NOMO-1 (cell line): ENCODE measurements around the gene AQP11.

Source experiments
- DNase-seq, 2 experiments: peaks; one replicate each; lab custom pipeline; 2025; ENCODE audit not compliant: unreplicated experiment in 2 of 2; lab: John Stamatoyannopoulos, UW

Gene AQP11

DNA sequence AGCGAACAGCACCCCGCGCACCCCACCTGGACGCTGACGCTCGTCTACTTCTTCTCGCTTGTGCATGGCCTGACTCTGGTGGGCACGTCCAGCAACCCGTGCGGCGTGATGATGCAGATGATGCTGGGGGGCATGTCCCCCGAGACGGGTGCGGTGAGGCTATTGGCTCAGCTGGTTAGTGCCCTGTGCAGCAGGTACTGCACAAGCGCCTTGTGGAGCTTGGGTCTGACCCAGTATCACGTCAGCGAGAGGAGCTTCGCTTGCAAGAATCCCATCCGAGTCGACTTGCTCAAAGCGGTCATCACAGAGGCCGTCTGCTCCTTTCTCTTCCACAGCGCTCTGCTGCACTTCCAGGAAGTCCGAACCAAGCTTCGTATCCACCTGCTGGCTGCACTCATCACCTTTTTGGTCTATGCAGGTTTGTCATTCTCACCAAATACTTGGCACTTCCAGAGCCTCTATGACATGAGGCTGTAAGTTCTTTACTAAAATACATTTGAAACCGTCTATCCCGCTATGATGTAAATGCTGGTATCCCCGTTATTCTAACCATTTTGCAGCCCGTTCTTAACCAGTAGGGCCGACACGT is 535 bp downstream of the AQP11 start:
- no peak for DNase-seq

DNA sequence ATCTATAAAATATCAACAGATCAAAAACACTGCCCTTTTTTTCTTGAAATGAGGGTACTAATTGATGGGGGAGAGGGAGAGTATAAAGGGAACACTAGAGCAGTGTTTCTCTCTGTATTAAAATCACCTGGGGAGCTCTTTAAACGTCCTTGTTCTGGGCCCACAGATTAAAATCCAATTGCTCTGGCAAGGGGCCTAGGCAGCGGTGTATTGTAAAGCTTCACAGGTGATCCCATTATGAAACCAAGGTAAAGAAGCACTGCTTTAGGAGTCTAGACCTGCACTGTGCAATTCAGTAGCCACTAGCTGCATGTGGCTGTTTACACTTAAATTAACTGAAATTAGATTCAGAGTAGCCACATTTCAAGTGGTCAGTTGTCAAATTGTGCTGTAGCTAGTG is 3.0 kb downstream of the AQP11 start:
- DNase-seq, result no peak

DNA sequence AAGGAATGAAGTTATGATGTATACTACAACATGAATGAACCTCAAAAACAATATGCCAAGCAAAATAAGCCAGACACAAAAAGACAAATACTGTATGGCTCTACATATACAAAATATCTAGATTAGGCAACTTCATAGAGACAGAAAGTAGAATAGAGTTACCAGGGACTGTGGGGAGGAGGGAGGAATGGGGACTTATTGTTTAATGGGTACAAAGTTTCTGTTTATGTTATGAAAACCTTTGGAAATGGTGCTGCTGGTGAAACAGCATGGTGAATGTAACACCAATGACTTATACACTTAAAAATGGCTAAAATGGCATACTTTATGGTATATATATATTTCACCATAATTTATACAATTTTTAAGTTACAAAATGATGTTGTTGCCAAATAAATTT is 4.1 kb downstream of the AQP11 start:
- no peak for DNase-seq

DNA sequence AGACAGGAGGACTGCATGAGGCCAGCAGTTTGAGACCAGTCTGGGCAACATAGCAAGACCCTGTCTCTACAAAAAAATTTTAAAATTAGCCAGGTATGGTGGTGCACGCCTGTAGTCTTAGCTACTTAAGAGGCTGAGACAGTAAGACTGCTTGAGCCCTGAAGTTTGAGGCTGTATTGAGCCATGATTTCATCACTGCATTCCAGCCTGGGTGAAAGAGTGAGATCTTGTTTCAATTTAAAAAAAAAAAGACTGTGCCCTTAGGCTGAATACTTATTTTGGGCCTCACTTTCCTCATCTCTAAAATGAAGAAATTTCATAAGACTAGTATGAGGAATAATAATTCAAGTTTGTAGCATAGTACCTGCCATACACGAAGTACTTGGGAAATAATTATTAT is 6.9 kb downstream of the AQP11 start:
- no peak for DNase-seq

DNA sequence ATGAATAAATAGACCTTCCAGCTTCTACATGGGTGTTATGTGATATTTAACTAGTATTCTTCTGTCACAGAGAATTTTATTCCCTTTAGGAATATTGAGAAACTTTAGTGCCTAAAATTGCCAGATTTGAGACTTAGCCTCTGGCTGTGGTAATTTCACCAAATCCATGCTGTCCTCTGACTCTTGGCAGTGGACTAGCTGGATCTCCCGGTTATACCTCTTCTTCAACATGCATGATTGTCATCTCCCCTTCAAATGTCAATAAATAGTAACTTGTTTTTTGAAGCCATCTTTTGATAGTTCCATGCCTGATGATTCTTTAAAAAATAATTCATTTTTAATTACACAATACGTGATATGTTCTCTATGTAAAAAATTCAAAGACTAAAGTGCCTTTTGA is 8.4 kb downstream of the AQP11 start:
- DNase-seq, result no peak

DNA sequence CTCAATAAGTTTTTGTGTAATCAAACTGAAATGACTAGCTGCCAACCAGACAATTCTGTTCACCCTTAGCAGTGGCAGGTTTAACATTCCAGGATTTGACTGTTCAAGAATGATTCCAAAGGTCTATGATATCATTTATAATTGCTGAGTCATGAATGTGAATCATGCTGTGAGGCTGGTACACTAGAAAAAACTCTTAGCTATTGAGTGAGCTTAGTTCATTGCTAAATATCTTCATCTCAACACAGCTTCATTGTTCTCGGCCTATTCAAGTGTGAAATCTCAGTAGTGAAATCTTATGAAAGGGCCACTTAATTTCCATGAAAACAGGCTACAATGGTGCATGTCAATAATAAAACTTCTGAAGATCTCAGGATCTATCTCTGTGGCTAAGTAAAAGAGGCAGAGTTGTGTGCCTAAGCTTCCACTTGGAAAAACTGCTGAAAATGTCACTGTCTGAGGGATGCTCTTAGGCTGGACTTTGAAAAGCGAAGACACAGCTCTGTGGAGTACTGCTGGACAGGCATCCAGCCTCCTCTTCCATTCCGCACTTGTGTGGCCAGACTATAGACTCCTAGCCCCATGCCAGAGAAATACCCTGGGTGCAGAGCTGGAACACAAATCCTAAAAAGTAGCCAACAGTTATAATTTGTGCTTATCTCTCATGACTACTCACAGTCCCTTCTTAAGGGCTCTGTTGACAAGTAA is 12.8 kb downstream of the AQP11 start:
- DNase-seq, result no peak

DNA sequence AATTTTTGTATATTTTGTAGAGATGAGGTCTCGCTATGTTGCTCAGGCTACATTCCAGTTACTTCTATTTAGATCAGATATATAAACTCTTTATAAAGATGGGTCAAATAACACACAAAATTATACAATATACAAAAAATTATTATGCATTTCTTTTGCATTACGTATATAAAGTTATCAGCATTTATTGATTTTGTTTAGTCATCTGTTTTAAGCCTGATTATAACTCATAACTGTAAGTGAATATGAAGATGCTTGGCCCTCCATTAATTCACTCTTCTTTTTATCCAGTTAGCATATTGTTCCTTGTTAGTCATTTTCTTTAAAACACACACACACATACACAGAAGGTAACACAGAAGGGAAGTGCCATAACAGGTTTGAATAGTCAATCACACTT is 14.5 kb downstream of the AQP11 start:
- no peak for DNase-seq

DNA sequence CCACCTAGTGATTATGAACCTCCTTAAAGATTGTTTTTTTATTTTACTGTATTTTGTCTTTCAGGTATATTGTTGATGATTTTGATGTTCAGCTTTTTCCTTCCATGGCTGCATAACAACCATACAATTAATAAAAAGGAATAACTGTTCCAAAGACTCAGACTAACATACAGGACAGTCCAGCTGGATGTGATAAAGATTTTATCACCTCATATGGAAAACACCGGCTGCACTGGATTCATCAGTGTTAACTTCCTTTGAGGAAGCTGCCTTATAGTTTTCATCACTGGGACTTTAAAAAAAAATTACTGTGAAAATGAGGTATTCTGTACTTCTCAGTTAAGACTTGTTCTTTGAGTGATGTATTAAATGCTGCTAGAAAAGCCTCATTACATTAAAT is 19.5 kb downstream of the AQP11 start:
- no peak for DNase-seq

DNA sequence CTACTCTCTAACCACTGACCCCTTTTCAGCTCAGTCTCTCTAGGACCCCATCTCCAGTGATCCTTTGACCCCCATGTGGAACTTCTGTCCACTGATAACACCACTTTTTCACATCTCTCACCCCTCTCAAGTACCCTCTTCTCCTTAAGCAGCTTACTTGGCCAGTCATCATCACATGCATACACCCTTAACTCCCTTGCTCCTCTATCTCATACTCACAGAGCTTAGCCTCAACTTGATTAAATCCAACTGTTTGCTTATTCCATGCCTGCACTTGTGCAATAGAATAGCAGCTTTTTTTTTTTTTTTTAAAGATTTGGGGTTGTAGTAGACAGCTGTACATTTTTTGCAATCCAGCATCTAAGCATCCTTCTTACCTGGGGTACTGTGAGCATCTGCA is 22.2 kb downstream of the AQP11 start:
- no peak for DNase-seq

DNA sequence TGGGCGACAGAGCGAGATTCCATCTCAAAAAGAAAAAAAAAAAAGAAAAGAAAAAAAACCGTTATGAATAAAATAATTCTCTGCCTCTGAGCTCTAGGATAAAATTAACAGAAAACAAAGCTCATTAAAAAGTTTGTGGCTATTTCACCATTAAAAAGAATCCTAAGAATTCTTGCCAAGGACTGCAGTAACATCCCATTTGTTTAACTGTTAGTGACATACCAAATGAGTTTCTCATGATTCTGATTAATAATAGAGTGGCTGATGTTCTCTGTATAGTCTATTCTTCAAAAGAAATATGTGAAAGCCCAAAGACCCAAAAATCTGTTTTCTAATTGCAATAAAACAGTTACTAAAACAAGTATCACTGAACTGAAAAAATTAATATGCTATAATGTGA is 28.1 kb downstream of the AQP11 start:
- no peak for DNase-seq

DNA sequence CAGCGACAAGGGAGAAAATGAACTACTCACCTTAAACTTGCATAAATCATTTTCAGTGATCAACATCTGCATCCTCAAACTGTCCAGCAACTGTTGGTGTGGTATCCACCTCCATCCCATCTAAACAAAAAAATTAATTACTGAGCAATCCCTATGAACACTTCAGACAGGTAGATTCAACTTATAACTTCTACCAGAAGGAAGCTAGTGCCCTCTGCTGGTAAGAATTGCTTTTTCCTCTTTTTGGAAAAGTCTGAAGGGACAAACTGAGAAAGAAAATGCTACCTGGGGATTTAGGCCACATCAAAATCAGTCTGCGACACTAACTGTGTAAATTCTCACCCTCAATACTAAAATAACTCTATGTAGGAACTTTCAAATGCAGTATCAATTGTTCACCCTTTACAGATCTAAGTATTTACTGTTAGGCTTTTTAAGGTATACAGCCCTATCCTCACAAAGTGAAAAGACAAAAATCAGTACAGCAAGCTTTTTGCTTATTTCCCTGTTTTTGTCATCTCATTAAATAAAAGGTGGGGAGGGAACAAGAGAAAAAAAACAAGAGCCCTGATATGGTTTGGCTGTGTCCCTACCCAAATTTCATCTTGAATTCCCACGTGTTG is 29.9 kb downstream of the AQP11 start:
- peak; percentile 1 to 14 for DNase-seq

DNA sequence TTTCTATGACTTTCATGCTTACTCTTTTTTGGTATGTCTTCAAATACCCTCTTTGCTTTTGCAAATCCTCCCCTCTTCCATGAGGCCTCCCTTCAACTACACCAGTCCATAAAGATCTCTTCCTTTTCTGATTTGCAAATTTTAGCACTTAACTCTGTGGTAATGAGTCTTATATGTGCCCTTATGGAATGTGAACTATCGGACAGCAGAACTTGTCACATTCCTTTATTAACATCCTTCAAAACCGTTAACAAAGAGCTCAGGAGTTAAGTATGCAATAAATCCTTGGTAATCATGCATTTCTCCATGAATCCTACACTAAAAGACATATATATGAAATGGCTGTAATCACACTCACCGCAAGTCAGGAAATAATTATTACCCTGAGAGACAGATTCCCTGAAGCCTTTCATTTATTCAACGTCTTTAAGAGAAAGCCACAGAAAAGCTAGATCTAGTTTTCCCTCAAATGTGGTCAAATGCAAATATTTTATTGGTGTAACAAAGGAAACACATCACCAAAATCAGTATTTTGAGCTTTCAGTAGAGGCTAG is 40.5 kb downstream of the AQP11 start:
- DNase-seq, result no peak

DNA sequence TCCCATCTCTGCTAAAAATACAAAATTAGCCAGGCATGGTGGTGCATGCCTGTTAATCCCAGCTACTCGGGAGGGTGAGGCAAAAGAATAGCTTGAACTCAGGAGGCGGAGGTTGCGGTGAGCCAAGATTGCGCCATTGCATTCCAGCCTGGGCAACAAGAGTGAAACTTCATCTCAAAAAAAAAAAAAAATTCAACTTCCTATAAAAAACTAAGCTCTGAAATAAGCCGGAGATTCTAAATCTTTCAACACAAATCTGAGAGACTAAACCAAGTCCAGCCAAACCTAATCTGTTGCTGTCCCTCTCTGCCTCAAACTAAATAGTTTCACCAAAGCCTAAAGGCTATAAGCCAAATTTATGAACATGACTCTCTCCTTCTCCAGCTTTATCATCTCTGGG is 44.2 kb downstream of the AQP11 start:
- peak; percentile 27 to 65 for DNase-seq

DNA sequence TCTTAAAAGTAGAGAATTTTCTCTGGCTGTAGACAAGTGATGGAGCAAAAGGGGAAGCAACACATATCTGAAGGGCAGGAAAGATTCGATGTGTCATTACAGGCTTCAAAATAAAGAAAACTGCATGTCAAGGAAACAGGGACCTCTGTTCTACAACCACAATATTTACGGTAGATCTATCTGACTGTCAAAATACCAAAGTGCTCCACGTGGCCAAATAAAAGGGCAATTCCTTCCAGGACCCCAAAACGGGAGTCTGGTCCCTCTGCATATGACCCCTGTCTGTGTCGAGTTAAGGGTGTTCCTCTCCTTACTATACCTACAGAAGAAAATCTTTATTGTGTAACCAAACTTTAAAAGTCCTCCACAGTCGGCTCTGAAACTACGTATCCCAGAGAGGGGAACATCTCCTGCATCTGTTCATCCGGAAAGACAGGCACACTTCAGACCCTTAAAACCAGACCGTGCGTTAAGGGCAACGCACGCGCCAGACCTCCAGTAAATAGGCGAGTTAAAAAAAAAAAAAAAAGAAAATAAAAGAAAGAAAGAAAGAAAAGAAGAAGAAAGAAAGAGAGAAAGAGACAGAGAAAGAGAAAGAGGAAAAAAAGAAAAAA is 47.1 kb downstream of the AQP11 start:
- DNase-seq, result peak; percentile 40 to 79

DNA sequence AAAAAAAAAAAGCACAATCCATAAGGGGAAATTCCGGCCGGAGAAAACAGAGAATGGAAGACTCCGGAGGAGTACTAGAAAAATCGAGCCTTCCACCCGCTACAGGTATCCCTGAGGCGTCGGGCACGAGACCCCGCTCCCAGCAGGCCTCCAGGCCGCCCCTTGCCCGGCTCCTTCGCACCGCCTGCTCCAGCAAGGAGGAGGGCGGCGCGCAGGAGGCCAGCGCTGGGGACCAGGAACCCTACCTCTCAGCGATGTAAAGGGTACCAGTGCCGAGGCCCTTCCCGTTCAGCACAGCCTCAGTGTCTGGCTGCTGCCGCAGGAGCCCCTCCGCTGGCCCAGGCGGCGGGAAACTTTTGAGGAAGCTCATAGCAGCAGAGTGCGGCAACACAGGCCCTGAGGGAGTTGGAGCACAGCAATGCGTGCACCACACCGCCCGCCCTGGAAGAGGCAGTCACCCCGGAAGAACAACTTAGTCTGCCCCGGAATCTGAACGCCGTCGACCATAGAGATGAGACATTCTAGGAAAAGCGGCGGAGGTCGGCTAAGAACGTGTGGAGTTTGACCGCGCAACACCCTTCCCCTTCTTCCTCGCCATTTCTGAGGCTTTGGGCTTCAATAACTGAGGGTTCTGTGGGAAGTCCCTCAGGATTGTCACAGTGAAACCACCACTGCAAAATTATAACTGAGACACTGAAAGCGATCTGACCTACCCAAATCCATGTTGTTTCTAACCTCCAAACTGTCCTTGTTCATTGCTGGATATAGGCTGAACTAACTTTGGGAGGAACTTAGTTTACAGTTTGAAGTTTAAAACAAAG is 47.8 kb downstream of the AQP11 start, which contains the start of gene CLNS1A:
Gene CLNS1A (minus strand): TSS at position 450 of the 821 bp plus-strand sequence. CDS start 80 bp downstream, at position 370.
- DNase-seq, result peak; percentile 90 to 97

DNA sequence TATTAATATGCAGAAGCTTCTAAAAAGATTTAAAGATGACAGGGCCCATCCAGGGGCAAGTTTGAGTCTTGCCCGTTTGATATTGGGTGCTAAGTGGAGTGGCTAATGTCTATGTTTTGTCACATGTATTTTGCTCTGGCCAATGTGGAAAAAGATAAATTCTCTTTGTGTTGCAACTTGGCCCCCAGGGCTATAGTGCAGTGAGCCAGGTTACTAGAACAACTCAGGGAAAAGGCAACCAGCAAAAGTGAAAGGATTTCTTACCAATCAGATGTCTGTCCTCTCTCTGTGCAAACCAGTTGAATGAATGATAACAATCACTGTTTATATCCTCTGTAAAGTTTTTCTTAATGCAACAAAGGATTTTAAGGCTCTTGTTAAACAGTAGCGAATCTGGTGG is 52.5 kb downstream of the AQP11 start:
- no peak for DNase-seq

DNA sequence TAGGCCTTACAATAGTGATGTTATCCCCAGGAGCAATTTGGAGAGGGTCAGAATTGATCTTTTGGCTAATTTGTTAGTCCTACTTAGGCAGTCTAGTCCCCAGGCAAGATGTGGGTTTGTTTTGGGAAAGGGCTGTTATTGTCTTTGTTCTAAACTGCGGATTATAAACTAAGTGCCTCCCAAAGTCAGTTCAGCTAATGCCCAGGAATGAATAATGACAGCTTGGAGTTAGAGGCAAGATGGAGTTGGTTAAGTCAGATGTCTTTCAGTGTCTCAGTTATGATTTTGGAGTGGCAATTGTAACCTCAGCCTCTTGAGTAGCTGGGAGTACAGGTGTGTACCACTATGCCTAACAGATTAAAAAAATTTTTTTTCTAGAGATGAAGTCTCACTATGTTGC is 55.1 kb downstream of the AQP11 start:
- no peak for DNase-seq

DNA sequence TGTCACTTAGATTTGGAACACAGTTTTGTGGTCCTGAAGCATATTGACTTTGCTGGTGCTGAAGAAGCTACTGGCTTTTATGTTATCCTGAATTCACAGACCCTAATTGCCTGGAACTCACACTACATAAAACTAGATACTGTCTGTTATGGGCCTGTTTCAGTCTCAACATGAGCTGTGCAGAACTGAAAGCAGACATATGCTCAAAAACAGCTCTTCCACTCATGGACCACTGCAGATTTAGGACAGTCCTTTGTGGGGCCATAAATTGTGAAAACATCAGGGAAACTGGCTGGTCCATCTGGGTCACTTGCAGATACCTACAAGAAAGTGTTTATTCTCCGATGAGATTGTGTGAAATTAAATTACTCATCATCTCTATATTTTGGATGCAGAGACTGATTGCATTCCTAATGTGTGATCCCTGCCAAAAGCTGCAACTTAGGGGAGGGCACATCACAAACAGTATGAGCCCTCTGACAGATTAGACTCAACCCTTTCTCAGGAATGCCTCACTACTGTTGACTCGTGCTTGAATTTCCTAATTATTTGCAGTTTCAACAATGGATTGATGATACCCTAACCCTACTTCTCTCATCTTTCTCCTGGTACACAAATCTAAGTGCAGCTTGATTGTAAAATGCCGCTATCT is 58.0 kb downstream of the AQP11 start:
- no peak for DNase-seq

DNA sequence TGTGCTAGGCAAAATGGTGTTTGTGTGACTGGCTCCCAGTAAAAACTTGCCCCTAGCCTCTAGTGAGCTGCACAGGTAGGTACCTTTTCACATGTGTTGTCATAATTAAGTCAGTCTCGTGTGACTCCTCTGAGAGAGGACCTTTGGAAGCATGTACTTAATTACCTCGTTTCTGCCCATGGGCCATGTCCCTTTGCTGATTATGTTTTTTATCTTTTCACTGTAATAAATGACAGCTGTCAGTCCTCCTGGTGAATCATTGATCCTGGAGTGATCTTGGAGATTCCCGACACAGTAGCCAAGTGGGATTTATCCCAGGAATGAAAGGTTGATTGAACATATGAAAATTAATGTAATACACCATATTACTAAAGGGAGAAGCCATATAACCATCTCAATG is 60.4 kb downstream of the AQP11 start:
- no peak for DNase-seq

DNA sequence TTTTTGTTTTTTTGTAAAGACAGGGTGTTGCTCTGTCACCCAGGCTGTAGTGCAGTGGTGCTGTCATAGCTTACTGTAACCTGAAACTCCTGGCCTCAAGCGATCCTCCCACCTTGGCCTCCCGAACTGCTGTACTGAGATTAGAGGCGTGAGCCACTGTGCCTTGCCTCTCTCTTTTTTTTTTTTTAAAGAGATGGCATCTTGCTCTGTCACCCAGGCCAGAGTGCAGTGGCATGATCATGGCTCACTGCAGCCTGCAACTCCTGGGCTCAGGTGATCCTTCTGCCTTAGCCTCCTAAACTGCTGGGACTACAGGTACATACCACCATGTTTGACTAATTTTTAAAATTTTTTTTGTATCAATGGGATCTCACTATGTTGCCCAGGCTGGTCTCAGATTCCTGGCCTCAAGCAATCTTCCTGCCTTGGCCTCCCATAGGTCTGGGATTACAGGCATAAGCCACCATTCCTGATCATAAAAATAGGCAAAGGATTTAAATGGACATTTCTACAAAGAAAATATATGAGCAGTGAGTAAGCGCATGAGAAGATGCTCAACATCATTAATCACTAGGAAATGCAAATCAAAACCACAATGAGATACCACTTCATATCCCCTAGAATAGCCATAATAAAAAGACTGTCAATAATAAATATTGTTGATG is 65.1 kb downstream of the AQP11 start:
- no peak for DNase-seq
